ENCODE data around the gene ACTMAP. TPM values are rescaled to one million over a fixed set of nuclear protein-coding genes. Genes with fewer than 3 reads are reported as not detected.
A peak's percentile ranks its signal among the peaks of the same experiment; 100 is the strongest.

ACTMAP gene
- total and polyA plus RNA-seq, 2 of the 8 experiments (the other 6 are each of a cell fraction or from before 2014, with no cell fraction given), result 24.1 to 26.5 TPM

GRCh38 chr19:40750058-40750873 is at the start of gene ACTMAP (continued):
- peak; percentile 52 for TF ChIP-seq TAF7 (optimal IDR thresholded peaks at IDR 0.05; ENCODE audit: borderline replicate concordance, low read depth, low read length)
- no peak for TF ChIP-seq CBX8 (IDR thresholded peaks at IDR 0.05; ENCODE audit: borderline replicate concordance, low read depth, low read length)
- TF ChIP-seq RAD21 (IDR thresholded peaks at IDR 0.05 in 1 of 2, conservative IDR thresholded peaks at IDR 0.05 in 1 of 2; ENCODE audit: low read depth in 2 of 2, low read length in 2 of 2), result no peak

Measured in H1 (cell line).